HUES6 (cell line): ENCODE measurements around the gene GUCD1.
A peak's percentile ranks its signal among the peaks of the same experiment; 100 is the strongest.

Source experiments
- H3K27ac ChIP-seq: 2 replicates; pipeline ENCODE4 v1.7.0; 2013; ENCODE audit warnings: low read depth, mild to moderate bottlenecking, low read length, inconsistent platforms
- H3K27me3 ChIP-seq: 2 replicates; pipeline ENCODE4 v1.6.1; 2013; ENCODE audit warnings: low read length; ENCODE audit not compliant: control insufficient read depth, insufficient read depth
- H3K36me3 ChIP-seq: 2 replicates; pipeline ENCODE4 v1.6.1; 2013; ENCODE audit warnings: low read length; ENCODE audit not compliant: control insufficient read depth, insufficient read depth
- H3K4me1 ChIP-seq: 2 replicates; pipeline ENCODE4 v1.6.1; 2013; ENCODE audit warnings: low read length; ENCODE audit not compliant: control insufficient read depth, insufficient read depth
- H3K4me3 ChIP-seq: 2 replicates; pipeline ENCODE4 v1.5.1; 2013; ENCODE audit warnings: low read depth, low read length
- H3K9ac ChIP-seq: one replicate; pipeline ENCODE4 v1.6.1; 2013; ENCODE audit warnings: mild to moderate bottlenecking, low read length
- H3K9me3 ChIP-seq: 2 replicates; pipeline ENCODE4 v1.6.1; 2013; ENCODE audit warnings: low read depth, low read length; ENCODE audit not compliant: control insufficient read depth, insufficient read depth

Gene GUCD1

DNA sequence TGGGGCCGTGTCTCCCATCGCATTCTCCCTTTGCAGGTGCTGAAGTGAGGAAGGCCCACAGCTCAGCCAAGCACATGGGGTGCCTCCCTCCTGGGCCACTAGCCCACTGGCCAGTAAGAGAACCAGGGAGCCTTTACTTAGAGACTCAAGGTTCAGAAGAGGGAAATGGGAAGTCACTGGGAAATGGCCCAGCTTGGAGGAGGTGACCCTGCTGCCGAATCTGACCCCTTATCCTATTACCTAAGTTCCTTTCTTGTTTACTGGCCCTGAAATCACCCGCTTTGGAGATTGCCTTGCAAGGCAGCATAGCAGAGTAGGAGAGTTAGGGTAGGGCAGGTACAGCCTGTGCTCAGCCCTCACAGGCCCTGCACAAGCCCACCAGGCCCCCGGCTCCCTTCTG lies 35.4 kb downstream of the GUCD1 start:
- no peak overlapping the region for H3K9ac ChIP-seq
- peaks cover 17% of the 10 kb centered on the region for H3K4me1 ChIP-seq
- H3K27me3 ChIP-seq = no peaks in the 10 kb centered on the region
- H3K4me3 ChIP-seq = no peak overlapping the region
- H3K9me3 ChIP-seq = no peaks in the 10 kb centered on the region
- H3K36me3 ChIP-seq = no peaks in the 10 kb centered on the region
- no peak overlapping the region for H3K27ac ChIP-seq

DNA sequence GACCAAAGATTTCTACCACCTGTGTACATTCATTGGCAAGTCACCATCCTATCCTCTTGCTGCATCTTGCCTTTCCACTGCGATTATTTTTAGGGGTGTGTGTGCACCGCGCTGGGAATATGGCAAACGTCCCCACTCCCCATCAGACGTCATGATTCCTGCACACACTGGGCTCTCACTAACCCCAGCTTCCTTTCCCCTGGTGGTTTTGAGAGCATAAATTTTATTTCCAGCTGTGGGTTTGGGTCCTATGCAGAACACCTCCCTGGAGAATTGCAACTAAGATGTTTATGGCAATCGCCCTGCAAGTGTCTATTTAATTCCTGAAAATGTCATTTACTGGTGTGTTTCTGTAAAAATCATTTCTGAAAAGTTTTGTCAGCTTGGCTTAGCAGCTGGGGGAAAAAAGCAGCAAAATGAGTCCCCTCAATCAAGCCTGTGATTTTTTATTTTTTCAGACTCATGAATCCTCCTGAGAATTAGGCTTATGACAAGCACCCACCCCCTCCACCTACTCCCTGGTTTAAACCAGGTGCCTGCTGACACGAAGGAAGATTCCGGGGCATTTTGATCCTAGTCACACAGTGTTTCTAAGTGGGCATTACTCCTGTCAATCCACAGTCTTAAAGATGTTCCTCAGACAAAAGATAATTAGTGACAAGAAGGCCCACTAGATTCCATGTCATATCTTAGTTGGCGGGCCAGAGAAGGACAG lies 36.0 kb downstream of the GUCD1 start:
- Histone ChIP-seq H3K27me3 (no peaks in the 10 kb centered on the region), H3K4me1 (peaks cover 17% of the 10 kb centered on the region), H3K27ac (no peak overlapping the region), H3K4me3 (no peak overlapping the region), H3K36me3 (no peaks in the 10 kb centered on the region), H3K9ac (no peak overlapping the region), H3K9me3 (no peaks in the 10 kb centered on the region)

DNA sequence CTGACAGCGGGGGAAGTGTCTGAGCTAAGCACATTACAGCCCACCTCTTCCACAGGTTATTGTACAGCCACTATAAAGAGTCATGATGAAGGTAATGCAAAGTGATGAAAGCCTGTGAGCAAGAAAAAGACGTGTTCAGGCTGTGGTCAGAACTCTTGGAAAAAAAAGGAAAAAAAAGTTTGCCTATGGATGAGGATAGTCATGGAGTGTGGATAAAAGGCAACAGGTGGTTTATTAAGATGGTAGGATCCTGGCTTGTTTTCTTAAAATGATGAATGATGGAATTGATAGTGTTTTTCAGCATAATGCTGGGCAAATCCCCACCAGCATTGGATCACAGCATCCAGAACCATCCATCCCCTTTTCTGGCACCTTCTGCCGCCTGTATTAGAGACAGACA lies 36.7 kb downstream of the GUCD1 start:
- H3K27me3 ChIP-seq = no peaks in the 10 kb centered on the region
- no peaks in the 10 kb centered on the region for H3K9me3 ChIP-seq
- H3K4me1 ChIP-seq = peaks cover 17% of the 10 kb centered on the region

DNA sequence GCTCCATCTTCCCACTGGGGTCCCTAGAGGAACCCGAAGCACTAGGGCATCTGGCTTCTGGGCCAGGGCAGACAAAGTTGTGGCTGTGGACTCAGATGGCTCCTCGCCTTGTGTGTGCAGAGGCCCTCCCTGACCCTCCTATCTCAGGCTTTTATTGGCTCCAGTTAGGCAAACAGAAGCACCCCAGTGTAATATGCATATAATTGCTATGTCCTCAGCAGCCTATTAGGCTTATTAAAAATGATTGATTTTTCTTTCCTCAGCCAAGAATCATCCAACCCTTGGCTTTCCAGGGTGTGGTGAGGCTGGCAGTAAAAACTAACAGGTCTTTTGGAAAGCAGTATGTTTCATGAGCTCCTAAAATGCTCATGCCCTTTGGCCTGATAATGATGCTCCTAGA lies 37.5 kb downstream of the GUCD1 start:
- Histone ChIP-seq H3K27me3 (no peaks in the 10 kb centered on the region), H3K4me3 (no peak overlapping the region), H3K27ac (no peak overlapping the region), H3K4me1 (peaks cover 17% of the 10 kb centered on the region), H3K9me3 (no peaks in the 10 kb centered on the region), H3K36me3 (no peaks in the 10 kb centered on the region), H3K9ac (no peak overlapping the region)

More for the DNA sequence above, 36.7 kb downstream of the GUCD1 start:
- Histone ChIP-seq H3K27ac (no peak overlapping the region), H3K4me3 (no peak overlapping the region), H3K9ac (no peak overlapping the region), H3K36me3 (no peaks in the 10 kb centered on the region)

DNA sequence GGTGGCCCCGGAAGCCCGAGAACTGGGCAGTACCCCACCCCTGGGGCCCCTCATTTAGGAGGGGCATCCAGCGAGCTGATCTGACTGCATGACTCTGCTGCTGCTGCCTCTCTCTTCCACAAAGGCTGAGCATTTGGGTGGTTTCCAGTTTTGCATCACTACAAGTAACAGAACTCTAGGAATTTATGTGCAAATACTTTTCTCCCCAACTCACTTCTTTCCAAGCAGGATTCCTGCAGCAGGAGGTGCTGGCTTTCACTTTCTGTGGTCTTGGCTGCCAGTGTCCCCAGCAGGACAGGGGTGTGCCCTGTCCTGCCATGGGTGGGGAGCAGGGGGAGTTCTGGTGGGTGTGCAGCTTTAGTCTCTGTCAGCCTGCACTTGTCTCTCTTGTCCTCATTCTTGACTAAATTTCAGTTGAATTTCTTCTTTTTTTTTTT lies 38.6 kb downstream of the GUCD1 start:
- H3K9me3 ChIP-seq = no peaks in the 10 kb centered on the region
- H3K4me1 ChIP-seq = peaks cover 10% of the 10 kb centered on the region; the same call in 1 of the 2 replicates
- peak overlapping the region; percentile 25; the same call in 1 of the 2 replicates for H3K27ac ChIP-seq
- no peaks in the 10 kb centered on the region for H3K27me3 ChIP-seq
- no peak overlapping the region for H3K9ac ChIP-seq
- no peaks in the 10 kb centered on the region for H3K36me3 ChIP-seq
- no peak overlapping the region for H3K4me3 ChIP-seq

DNA sequence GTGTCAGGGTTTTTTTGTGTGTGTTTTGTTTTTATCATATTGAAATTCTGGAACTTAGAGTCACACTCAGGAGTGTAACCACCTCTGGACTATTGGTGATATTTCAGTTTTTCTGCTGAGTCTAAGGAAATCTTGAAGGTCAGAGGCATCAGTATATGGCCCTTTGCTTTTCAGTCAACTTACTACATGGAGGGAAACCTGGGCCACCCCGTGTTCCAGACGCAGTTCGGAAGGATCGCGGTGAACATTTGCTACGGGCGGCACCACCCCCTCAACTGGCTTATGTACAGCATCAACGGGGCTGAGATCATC lies 40.0 kb downstream of the GUCD1 start:
- H3K9ac ChIP-seq = no peak overlapping the region
- no peak overlapping the region for H3K27ac ChIP-seq
- H3K27me3 ChIP-seq = no peaks in the 10 kb centered on the region
- H3K36me3 ChIP-seq = no peaks in the 10 kb centered on the region
- H3K9me3 ChIP-seq = no peaks in the 10 kb centered on the region
- H3K4me3 ChIP-seq = no peak overlapping the region
- peaks cover 10% of the 10 kb centered on the region; the same call in 1 of the 2 replicates for H3K4me1 ChIP-seq

DNA sequence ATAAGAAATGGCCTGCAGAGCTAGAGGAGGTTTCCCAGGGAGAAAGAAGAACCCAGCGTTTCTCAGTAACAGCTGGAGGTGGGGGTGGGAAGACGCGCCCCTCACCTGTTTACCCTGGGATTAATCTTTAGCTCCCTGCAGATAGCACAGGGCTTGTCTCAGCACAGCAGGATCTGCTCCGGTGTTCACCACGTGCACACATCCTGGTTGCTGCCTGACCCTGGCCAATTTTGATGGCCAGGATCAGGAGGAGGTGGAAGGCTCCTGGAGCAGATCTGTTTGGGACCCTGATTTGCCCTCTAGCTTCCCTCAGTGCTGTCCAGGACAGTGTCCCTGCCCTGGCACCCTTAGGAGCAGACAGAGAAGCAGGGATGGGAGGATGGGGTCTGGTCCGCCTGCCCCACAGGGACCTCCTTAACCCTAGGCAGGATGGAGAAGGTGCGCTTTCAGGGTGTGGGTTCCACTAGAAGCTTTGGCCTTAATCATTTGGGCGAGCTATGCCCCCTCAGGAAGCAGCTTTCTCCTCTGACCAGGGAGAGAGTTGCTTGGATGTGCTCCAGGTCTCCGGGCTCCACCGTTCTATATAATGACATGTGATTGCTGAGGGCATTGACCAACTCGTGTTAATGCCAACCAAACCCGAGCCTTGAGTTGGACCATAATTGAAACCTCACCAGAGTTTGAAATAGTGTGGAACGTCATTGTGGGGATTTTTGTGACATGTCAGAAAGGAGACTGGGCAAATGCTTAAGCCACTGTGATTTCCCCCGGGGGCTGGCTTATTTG lies 40.5 kb downstream of the GUCD1 start:
- peaks cover 10% of the 10 kb centered on the region; the same call in 1 of the 2 replicates for H3K4me1 ChIP-seq
- no peaks in the 10 kb centered on the region for H3K9me3 ChIP-seq
- H3K9ac ChIP-seq = no peak overlapping the region
- H3K27me3 ChIP-seq = no peaks in the 10 kb centered on the region
- no peak overlapping the region for H3K4me3 ChIP-seq
- H3K27ac ChIP-seq = no peak overlapping the region
- H3K36me3 ChIP-seq = no peaks in the 10 kb centered on the region

DNA sequence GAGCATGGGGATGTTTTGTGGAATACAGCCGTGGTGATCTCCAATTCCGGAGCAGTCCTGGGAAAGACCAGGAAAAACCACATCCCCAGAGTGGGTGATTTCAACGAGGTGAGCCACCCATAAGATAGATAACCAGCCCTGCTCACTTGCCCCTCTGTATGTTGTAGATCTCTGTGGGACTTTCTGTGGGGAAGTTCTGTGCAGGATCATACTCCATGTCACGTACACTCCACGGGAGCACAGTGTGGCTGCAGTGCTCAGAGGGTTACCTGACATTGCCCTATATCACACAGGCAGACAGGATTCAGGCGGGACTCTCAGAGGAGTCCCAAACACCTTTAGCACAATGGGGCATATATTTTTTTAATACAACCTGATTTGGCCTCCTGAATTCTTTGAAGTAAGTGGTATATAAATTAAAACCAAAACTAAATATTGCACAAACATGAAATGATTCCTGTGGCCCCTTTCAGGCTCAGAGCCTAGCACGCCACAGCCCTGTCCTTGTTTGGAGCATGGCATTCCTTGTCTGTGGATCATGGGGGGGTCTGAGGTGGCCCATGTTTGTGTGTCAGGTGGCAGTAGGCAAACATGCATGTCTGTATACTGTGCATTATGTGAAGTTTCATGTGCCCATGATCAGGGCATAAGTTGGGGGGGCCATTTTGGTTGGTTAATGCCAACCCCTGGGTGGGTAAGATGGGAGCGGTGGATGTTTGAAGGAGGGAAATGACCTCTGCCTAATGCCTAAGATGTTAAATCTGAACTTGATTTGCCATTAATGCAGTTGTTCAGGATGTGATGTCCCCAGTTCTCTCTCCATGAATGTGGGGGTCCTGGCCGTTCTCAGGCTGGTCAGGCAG lies 41.3 kb downstream of the GUCD1 start:
- H3K4me3 ChIP-seq = no peak overlapping the region
- peaks cover 10% of the 10 kb centered on the region; the same call in 1 of the 2 replicates for H3K4me1 ChIP-seq
- no peaks in the 10 kb centered on the region for H3K36me3 ChIP-seq
- H3K27ac ChIP-seq = no peak overlapping the region
- H3K9ac ChIP-seq = no peak overlapping the region
- no peaks in the 10 kb centered on the region for H3K9me3 ChIP-seq
- no peaks in the 10 kb centered on the region for H3K27me3 ChIP-seq

DNA sequence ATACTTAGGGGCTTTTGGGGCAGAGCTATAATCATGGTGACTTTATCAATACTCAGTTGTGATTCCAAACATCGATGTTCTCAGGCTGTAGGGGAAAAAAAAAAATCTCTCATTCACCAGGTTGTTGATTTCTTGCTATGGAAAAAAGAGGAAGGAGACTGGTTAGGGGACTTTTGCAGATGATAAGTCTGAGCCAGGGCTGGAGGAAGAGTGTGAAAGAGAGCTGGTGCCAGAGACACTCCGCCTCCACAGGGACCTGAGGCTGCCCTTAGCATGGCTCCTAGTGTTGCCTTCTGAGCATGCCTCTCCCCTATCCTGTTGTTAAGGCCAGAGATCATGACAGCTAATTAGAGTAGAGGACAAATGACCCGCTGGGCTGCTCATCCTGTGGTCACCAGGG lies 42.9 kb downstream of the GUCD1 start:
- no peaks in the 10 kb centered on the region for H3K36me3 ChIP-seq
- no peaks in the 10 kb centered on the region for H3K9me3 ChIP-seq
- H3K4me3 ChIP-seq = no peak overlapping the region
- H3K27ac ChIP-seq = no peak overlapping the region
- no peaks in the 10 kb centered on the region for H3K27me3 ChIP-seq
- H3K9ac ChIP-seq = no peak overlapping the region
- H3K4me1 ChIP-seq = peaks cover 20% of the 10 kb centered on the region

DNA sequence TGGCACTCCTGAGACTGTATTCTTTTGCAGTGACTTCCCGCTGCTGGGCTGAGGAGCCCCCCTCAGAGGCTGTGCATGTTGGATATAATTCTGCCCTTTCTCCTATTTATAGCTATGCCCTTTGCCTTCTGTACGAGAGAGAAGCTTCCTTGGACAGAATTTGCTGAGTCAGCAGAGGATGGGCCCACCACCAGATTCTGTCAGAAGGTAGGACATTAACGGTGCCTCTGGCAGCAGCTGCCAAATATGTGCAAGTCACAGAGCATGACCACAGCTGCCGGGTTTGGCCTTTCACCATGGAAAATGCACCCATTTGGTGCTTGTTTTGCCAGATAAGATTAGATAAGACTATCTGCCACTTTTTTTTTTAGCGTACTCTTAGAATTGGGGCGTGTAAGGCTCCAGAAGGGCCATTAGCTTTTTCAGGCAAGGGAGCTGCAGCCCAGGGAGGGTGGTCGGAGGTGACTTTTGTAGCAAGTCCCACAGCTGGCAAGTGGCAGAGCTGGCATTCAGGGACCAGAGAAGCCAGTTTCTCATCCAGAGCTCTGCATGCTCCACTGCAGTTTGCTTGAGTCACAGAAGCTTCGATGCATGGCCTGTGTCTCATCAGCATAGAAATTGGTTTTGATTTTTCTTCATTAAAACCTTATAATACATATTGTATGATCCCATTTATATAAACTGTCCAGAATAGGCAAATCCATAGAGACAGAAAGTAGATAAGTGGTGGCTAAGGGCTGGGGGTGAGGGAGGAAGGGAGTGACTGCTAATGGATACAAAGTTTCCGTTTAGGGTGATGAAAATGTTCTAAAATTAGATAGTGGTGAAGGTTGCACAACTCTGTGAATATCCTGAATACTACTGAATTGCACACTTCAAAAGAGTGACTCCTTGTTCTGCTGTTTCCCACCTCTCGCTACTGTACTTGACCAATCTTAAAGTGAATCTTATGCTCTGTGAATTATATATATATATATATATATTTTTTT lies 44.0 kb downstream of the GUCD1 start:
- Histone ChIP-seq H3K4me3 (no peak overlapping the region), H3K36me3 (no peaks in the 10 kb centered on the region), H3K9ac (no peak overlapping the region), H3K27me3 (no peaks in the 10 kb centered on the region), H3K4me1 (peaks cover 21% of the 10 kb centered on the region), H3K9me3 (no peaks in the 10 kb centered on the region), H3K27ac (no peak overlapping the region)
